ENCODE data around the gene NCOA3.
"Not testable (repeated sequence)": the region's sequence is repeated elsewhere in the genome, so short reads cannot be mapped to it uniquely, and the experiment has no call there.

Gene NCOA3

DNA sequence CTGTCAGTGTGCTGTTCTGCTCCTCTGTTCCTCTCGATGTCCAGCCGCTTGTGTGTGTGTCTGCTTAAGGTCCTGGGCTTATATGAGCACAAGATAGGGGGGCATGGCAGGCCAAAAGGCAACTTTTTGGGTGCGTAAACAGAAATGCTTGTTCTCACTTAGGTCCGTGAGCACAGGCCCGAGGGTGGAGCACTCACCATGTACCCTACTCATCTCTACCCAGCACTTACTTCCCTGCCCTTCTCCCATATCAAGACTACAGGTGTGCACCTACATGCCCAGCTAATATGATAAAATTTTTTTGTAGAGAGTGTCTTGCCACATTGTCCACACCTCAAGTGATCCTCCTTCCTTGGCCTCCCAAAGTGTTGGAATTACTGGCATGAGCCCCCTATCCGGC lies 34.3 kb downstream of the NCOA3 start:
- DNase-seq (ENCODE audit: low read depth), result no peak

DNA sequence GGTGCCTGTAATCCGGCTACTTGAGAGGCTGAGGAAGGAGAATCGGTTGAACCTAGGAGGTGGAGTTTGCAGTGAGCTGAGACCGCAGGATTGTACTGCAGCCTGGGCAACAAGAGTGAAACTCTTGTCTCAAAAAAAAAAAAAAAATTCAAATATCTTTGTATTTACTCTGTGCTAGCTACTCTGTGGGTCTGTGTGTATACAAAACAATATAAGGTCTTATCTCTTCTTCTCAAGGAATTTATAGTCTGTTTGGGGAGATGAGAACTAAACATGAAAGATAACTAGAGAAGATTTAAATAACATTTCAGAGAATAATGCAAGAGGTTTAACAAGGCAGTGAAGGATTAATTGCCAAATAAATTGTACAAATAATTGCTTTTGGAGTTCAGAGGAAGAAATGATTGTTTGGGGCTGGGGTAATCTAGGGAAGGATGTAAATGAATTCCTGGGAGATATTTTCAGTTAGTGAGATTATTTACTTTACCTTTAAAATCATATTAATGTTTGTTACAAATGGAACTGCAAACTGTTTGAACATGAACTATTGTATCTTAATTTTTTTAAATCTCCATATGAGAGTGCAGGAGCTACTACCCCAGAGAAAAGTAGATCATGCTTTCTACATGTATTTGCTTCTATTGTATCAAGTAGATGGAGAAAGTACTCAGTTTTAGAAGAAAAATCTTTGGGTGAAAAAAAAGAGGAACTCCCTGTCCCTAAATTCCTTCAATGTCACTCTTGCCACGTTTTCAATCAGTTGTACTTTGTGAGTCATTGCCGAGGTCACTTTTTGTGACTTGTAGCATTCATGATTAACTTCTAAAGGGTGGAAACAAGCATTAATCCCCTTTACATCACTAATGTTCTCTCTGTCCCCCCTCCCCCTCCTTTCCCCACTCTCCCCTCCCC lies 39.0 kb downstream of the NCOA3 start:
- DNase-seq (ENCODE audit: low read depth), result no peak

DNA sequence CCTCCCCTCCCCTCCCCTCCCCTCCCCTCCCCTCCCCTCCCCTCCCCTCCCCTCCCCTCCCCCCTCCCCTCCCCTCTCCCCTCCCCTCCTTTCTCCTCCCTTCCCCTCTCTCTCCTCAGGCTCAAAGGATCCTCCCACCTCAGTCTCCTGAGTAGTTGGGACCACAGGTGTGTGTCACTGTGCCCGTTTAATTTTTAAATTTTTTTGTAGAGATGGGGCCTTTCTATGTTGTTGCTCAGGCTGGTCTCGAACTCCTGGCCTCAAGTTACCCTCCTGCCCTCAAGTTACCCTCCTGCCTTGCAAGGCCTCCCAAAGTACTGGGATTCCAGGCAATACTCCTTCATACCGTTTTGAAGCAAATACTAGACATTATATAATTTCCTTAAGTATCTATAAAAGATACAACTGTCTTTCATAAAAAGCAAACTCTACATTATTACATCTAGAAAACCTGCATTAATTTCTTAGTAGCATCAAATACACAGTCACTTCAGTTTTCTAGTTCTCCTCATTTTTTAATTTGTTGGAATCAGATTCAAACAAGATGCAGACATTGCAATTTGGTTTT lies 39.8 kb downstream of the NCOA3 start:
- DNase-seq (ENCODE audit: low read depth), result no peak

DNA sequence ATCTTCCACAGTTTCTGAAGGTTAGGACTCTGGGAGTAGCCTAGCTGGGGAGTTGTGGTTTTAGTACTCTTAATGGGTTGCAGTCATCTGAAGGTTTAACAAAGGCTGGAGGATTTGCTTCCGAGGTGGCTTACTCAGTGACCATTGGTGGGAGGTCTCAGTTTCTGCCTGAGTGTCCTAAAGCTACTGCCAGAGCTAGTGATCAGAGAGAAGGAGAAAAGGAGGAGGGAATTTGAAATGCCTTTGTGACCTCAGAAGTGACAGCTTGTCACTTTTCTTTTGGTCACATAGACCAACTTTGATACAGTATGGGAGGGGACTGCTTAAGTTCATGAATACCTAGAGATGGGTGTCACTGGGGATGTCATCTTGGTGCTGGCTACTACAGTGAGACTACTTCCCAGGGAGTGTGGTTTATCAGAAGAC lies 41.3 kb downstream of the NCOA3 start:
- no peak for DNase-seq (ENCODE audit: low read depth)

DNA sequence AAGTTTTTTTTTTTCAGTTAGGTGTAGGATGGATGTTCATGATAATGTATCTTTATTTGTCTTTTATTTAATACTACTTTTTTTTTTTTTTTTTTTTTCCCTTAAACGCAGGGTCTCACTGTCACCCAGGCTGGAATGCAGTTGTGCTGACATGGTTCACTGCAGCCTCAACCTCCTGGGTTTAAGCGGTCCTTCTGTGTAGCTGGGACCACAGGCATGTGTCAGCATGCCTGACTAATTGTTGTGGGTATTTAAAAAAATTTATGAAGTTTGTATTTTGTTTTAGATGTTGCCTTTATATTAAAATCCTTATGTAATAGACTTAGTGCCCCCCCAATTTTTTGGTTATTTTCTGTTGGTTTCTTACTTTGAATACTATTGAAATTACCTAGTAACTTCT lies 42.6 kb downstream of the NCOA3 start:
- no peak for DNase-seq (ENCODE audit: low read depth)

DNA sequence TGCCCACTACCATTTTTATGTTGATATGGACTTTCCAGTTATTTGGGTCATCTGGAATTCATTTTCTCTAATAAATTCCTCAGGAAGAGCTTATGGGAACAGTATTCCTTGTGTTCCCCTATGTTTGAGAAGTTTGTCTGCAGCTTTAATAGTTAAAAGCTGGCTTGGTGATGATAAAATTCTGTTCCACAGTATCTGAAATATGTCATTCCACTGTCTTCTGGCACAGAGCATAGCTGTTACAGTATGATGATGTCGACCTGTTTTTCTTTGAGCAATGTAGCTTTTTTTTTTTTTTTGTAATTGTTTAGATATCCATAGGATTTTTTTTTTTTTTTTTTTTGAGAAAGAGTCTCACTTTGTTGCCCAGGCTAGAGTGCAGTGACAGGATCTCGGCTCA lies 43.2 kb downstream of the NCOA3 start:
- no peak for DNase-seq (ENCODE audit: low read depth)

DNA sequence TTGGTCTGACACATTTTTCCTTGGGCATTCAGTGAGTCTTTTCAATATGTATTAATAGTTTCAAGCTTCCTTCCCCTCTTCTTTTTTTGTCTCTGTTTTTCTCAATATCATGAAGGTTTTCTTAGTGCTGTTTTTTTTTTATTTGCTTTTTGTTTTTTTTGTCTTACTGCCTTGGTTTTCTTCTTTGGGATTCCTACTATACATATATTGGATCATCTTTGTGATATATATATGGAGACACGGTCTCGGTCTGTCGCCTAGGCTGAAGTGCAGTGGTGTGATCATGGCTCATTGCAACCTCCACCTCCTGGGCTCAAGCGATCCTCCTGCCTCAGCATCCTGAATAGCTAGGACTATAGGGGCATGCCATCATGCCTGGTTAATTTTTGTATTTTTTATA lies 43.8 kb downstream of the NCOA3 start:
- no peak for DNase-seq (ENCODE audit: low read depth)

DNA sequence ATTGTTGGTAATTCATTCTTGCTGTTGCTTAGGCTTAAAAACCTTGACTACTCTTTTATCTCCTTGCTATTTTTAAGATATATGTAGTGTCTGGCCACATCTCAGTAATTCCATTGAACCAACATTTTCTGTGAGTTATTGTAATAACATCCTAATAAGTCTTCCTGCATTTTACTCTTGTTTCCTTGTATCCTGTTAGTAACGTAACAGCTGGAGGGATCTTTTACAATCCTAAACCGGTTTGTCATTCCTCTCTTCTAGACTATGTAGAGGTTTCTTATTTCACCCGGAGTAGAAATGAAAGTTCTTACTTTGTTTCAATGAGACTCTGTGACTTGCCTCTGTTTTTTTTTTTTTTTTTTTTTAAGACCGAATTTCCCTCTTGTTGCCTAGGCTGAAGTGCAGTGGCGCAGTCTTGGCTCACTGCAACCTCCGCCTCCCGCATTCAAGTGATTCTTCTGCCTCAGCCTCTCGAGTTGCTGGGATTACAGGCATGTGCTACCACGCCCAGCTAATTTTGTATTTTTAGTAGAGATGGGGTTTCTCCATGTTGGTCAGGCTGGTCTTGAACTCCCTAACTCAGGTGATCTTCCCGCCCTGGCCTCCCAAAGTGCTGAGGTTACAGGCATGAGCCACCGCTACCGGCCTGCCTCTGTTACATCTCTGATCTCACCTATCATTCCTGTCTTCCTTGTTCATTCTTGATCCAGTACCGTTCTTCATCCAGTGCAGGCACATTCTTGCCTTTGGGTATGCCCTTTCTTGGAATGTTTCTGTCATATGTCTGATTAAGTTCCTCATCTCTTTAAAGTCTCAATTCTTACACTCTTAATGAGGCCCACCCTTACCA lies 44.7 kb downstream of the NCOA3 start:
- no peak for DNase-seq (ENCODE audit: low read depth)

DNA sequence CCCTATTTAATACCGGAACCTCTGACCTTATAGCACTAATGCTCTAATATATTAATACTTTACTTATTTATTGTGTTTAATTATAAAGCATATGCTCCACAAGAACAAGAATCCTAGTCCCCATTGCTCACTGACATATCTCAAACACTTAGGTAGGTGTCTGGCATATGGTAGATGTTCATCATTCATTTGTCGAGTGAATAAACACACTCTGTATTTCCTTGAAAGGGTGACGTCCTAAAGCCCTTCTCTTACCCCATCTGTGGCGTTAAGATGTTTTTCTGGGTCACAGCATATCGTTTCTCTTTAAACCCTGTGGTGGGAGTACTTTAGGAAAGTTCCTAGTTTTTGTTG lies 45.3 kb downstream of the NCOA3 start:
- DNase-seq (ENCODE audit: low read depth), result no peak

DNA sequence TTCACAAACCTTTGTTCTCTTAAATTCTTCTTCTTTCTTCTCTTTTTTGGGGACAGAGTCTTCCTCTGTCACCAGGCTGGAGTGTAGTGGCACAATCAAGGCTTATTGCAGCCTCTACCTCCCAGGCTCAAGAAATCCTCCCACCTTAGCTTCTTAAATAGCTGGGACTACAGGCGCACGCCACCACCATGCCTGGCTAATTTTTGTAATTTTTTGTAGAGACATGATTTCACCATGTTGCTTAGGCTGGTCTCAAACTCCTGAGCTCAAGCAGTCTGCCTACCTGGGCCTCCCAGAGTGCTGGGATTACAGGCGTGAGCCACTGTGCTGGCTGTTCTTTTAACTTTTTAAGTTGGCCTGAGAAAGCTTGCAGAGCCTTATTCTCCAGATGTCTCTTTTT lies 48.0 kb downstream of the NCOA3 start:
- no peak for DNase-seq (ENCODE audit: low read depth)

DNA sequence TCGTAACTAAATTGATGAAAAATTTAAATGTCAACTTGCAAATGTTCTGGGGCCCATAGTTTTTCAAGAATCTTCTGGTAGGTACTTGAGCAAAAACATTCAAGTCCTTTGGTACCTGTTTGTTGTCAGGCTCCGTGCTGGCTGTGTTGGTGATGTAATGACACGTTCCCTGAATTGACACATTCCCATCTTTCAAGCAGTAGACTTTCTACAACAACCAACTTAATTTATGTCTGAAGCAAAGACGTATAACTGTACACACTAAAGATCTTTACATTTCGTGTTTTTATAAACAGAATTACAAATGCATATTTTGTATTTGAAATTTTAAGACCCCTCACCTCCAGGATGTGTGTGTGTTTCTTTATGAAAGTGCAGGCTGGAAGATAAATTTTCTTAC lies 49.5 kb downstream of the NCOA3 start:
- DNase-seq (ENCODE audit: low read depth), result no peak

DNA sequence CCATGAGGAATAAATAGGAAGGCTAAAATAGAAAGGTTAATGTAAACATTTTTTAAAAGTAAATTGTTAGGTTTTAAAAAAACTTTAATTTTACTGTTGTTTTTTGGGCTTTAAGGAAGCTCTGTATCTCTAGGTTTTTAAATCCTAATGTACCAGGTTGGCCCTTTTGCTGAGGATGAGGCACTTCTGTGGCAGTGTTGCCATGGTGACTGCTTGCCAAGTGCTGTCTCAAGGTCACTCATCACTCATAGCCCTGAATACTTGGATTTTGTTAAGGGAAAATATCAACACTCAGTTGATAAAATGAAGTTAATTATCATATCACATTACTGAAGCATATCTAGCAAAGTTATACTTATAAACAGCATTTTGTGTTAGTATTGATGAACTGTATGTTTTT lies 50.2 kb downstream of the NCOA3 start:
- DNase-seq (ENCODE audit: low read depth), result no peak

DNA sequence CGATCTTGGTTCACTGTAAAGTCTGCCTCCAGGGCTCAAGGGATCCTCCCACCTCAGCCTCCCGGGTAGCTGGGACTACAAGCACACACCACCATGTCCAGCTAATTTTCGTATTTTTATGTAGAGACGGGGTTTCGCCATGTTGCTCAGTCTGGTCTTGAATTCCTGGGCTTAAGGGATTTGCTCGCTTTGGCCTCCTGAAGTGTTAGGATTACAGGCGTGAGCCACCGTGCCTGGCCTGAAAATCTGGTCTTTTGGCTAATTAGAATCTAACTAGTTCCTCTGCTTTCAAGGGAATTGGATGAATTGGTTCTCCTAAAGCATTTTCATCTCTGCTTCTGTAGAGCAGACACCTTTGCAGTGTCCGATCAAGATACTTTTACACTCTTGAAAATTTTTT lies 51.3 kb downstream of the NCOA3 start:
- no peak for DNase-seq (ENCODE audit: low read depth)

DNA sequence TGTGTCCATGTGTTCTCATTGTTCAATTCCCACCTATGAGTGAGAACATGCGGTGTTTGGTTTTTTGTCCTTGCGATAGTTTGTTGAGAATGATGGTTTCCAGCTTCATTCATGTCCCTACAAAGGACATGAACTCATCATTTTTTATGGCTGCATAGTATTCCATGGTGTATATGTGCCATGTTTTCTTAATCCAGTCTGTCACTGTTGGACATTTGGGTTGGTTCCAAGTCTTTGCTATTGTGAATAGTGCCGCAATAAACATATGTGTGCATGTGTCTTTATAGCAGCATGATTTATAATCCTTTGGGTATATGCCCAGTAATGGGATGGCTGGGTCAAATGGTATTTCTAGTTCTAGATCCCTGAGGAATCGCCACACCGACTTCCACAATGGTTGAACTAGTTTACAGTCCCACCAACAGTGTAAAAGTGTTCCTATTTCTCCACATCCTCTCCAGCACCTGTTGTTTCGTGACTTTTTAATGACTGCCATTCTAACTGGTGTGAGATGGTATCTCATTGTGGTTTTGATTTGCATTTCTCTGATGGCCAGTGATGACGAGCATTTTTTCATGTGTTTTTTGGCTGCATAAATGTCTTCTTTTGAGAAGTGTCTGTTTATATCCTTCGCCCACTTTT lies 52.0 kb downstream of the NCOA3 start:
- DNase-seq (ENCODE audit: low read depth), result not testable (repeated sequence)

DNA sequence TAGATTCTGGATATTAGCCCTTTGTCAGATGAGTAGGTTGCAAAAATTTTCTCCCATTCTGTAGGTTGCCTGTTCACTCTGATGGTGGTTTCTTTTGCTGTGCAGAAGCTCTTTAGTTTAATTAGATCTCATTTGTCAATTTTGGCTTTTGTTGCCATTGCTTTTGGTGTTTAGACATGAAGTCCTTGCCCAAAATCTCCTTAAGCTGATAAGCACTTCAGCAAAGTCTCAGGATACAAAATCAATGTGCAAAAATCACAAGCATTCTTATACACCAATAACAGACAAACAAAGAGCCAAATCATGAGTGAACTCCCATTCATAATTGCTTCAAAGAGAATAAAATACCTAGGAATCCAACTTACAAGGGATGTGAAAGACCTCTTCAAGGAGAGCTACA lies 52.6 kb downstream of the NCOA3 start:
- DNase-seq (ENCODE audit: low read depth), result not testable (repeated sequence)

DNA sequence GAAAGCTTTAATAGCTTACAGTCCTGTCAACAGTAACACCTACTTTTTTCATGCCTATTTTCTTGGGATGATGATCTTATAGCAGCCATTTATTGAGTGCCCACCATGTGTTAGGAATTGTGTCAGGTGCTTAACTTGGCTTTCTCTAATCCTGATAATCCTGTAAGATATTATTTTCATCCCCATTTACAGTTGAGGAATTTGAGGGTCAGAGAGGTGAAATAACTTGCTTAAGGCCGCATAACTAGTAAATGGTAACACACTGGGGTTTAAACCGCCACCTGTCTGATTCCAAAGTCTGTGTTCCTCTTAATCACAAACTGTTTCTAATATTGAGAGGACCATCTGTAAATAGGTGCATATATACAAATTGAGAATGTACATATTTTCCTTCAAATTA lies 55.5 kb downstream of the NCOA3 start:
- DNase-seq (ENCODE audit: low read depth), result no peak

DNA sequence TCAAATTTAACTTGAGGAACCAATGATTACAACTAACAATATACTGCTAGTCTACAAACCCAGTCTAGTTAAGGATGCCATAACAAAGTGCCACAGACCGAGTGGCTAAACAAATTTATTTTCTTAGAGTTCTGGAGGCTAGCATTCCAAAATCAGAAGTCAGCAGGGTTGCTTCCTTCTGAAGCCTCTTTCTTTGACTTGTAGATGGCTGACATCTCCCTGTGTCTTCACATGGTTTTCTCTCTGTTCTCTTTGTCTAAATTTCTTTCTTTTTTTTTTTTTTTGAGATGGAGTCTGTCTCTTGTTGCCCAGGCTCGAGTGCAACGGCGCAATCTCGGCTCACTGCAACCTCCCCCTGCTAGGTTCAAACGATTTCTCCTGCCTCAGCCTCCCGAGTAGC lies 56.1 kb downstream of the NCOA3 start:
- DNase-seq (ENCODE audit: low read depth), result no peak

DNA sequence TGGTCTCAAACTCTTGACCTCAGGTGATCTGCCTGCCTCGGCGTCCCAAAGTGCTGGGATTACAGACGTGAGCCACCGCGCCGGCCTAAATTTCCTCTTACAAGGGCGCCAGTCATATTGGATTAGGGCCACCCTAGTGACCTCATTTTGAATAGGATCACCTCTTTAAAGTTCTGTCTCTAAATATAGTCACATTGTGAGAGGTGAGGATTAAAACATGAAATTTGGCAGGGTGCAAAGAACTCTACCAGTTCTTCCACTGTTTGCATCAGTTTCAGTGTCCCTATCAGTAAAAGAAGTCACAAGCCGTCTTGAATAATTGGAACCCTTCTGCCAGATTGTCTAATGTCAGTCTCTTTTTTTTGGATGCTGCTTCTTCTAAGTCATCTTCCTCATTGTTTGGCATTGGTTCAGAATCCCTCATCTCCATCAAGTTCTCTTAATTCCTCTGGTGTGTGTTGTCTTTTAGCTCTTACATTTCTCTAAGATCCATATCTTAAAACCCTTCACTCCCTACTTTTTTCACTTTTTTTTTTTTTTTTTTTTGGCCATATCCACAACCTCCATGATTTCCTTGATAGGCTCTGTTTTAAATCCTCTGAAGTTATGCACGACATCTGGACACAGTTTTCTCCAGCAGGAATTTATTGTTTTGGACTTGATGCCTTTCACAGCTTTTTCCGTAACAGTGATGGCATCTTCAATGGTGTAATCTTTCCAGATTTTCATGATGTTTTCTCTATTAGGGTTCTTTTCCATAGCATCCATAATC lies 56.8 kb downstream of the NCOA3 start:
- DNase-seq (ENCODE audit: low read depth), result no peak

DNA sequence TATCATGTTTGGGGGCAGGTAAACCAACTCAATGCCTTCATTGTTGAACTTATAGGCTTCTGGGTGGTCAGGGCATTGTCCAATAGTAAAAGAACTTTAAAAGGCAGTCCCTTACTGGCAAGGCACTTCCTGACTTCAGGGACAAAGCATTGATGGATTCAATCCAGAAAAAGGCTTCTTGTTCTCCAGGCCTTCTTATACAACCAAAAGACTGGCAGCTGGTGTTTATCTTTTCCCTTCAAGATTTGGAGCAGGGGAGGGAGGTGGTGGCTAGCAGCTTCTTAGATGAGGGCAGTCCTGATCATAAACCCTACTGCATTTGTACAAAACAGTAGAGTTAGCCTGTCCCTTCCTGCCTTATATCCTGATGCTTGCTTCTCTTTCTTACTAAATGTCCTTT lies 57.5 kb downstream of the NCOA3 start:
- no peak for DNase-seq (ENCODE audit: low read depth)

DNA sequence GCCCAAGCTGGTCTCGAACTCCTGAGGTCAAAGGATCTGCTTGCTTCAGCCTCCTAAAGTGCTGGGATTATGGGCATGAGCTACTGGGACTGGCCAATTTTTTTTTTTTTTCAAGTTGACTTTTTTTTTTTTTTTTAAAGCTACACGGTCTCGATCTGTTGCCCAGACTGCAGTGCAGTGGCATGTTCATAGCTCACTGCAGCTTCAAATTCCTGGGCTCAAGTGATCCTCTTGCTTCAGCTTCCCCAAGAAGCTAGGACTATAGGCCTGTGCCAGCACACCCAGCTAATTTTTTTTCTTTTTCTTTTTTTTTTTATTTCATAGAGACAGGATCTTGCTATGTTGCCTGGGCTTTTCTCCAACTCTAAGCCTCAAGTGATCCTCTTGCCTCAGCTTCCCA lies 59.5 kb downstream of the NCOA3 start:
- DNase-seq (ENCODE audit: low read depth), result no peak

Measured in stimulated activated CD8-positive, alpha-beta memory T cell treated with anti-CD3 and anti-CD28 coated beads, Interleukin-4, amount 100 ng/mL, for 24 hours (primary cell).